ENCODE data around the gene PRICKLE2.

The PRICKLE2 gene

GRCh38 chr3:64224826-64225610 lies at the start of gene PRICKLE2:
TSS of gene PRICKLE2 (minus strand) at chr3:64225466. CDS start at chr3:64198927, 26,539 bp downstream.
- no peak for DNase-seq

- no peak for DNase-seq
Observed at GRCh38 chr3:64272842-64273241, 47.6 kb upstream of the PRICKLE2 start.

GRCh38 chr3:64272271-64272670 lies 47.0 kb upstream of the PRICKLE2 start:
- DNase-seq, result no peak

- DNase-seq, result no peak
Observed at GRCh38 chr3:64271631-64272030, 46.4 kb upstream of the PRICKLE2 start.

- DNase-seq, result no peak
Observed at GRCh38 chr3:64270866-64271260, 45.6 kb upstream of the PRICKLE2 start.

GRCh38 chr3:64270142-64270865 lies 45.0 kb upstream of the PRICKLE2 start:
- no peak for DNase-seq

GRCh38 chr3:64268926-64269325 lies 43.7 kb upstream of the PRICKLE2 start:
- DNase-seq, result no peak

- no peak for DNase-seq
Observed at GRCh38 chr3:64267721-64268604, 42.7 kb upstream of the PRICKLE2 start.

GRCh38 chr3:64266983-64267382 lies 41.7 kb upstream of the PRICKLE2 start:
- no peak for DNase-seq

- DNase-seq, result no peak
Observed at GRCh38 chr3:64266065-64266931, 41.0 kb upstream of the PRICKLE2 start.

- no peak for DNase-seq
Observed at GRCh38 chr3:64265646-64266045, 40.4 kb upstream of the PRICKLE2 start.

- no peak for DNase-seq
Observed at GRCh38 chr3:64264501-64265109, 39.3 kb upstream of the PRICKLE2 start.

GRCh38 chr3:64262574-64263114 lies 37.4 kb upstream of the PRICKLE2 start:
- no peak for DNase-seq

- DNase-seq, result no peak
Observed at GRCh38 chr3:64260431-64260830, 35.2 kb upstream of the PRICKLE2 start.

GRCh38 chr3:64259636-64260035 lies 34.4 kb upstream of the PRICKLE2 start:
- no peak for DNase-seq

- DNase-seq, result no peak
Observed at GRCh38 chr3:64257100-64257755, 32.0 kb upstream of the PRICKLE2 start.

- DNase-seq, result no peak
Observed at GRCh38 chr3:64255741-64256340, 30.6 kb upstream of the PRICKLE2 start.

- DNase-seq, result no peak
Observed at GRCh38 chr3:64254443-64254842, 29.2 kb upstream of the PRICKLE2 start.

- DNase-seq, result no peak
Observed at GRCh38 chr3:64253689-64254088, 28.4 kb upstream of the PRICKLE2 start.

GRCh38 chr3:64251019-64251418 lies 25.8 kb upstream of the PRICKLE2 start:
- DNase-seq, result no peak
